HG03175 (cell line): Measurements from ENCODE around the gene AKT3.

Experiments
- ATAC-seq: cut with Tn5 transposase; IDR thresholded peaks from one replicate; pipeline ENCODE4 v1.9.1; 2021; ENCODE audit warnings: mild to moderate bottlenecking, moderate library complexity; ENCODE audit not compliant: unreplicated experiment

AKT3 gene

DNA sequence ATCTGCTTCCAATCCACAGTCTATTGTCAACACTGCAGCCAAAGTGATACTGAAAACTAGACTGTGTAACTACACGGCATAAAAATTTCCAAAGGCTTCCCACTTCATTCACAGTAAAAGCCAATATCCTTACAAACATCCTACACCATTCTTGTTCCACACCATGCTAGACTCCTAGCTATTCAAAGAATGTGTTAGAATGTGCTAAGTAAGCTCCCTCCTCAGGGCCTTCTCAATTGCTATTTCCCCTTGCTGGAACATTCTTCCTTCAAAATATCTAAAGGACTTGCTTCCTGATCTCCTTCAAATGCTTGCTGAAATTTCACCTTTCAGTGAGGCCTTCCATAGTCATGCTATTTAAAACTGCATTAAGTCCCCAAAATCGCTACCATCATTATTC lies 228.1 kb downstream of the AKT3 start:
- ATAC-seq, result no peak

DNA sequence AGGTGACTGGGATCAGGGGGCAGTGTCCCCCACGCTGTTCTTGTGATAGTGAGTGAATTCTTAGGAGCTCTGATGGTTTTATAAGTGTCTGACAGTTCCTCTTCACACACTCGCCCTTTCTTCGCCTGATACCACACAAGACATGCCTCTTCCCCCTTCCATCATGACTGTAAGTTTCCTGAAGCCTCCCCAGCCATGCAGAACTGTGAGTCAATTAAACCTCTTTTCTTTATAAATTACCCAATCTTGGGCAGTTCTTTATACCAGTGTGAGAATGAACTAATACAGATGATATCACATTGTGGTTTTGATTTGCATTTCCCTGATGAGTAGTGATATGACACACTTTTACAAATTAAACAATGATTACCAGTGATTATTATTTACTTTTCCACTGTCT lies 229.9 kb downstream of the AKT3 start:
- no peak for ATAC-seq

DNA sequence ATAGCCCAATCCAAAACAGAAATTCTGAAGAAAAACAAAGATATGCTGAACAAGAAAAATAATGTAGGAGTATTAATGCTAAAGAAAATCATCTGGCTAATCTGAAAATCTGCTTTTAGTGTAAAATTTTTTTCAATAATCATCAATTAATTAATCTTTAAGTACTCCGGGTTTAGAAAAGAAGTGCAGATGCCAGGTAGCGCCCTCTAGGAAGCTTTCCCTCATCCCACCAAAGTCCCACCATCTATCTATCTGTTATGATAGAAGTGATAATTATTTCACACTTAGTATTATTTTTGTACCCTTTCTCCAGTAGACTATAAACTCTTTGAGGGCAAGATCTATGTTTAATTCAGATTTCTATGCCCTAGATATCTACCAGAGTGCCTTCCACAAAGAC lies 240.3 kb downstream of the AKT3 start:
- no peak for ATAC-seq

DNA sequence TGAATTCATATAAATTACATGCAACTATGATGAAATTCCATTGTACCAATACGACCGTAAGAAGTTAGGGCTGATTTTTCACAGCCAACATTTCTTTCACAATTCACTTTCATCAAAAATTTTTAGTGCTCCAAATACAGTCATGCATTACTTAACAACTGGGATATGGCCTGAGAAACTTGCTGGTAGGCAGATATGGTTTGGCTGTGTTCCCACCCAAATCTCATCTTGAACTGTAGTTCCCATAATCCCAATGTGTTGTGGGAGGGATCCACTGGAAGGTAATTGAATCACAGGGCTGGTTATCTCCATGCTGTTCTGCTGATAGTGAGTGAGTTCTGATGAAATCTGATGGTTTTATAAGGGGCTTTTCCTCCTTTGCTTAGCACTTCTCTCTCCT lies 244.4 kb downstream of the AKT3 start:
- no peak for ATAC-seq

DNA sequence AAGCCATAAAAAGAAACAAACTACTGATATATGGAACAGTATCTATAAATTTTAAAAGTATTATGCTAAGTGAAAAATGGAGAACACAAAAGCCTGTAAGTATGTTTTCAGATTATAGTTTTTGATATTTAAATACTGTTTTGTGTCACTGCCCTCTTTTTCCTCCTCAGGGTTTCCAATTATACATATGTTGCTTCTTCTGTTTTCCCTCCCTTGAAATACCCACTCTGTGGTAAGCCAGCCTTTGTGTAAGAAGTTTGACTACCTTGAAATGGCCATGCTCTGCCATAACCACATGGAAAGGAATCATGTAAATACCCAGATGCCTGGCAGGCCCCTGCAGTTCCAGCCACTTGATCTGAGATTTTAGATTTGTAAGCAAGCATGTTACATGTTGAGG lies 248.3 kb downstream of the AKT3 start:
- ATAC-seq, result no peak

- no peak for ATAC-seq
These were observed 251.6 kb downstream of the AKT3 start for GRCh38 chr1:243598433-243598832.

DNA sequence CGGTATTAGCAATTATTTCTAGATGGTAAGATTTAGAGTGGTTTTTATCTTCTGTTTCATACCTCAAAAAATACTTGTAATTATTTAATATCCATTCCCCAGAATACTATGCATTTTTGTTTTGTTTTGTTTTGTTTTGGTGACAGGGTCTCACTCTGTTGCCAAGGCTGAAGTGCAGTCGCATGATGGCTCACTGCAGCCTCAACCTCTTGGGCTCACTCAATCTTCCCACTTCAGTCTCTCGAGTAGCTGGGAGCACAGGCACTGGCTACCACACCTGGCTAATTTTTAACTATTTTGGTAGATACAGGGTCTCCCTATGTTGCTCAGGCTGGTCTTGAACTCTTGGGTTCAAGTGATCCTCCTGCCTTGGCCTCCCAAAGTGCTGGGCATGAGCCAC lies 252.7 kb downstream of the AKT3 start:
- ATAC-seq, result no peak

- peak; percentile 99 for ATAC-seq
These were observed 253.5 kb downstream of the AKT3 start for GRCh38 chr1:243596431-243597062.

DNA sequence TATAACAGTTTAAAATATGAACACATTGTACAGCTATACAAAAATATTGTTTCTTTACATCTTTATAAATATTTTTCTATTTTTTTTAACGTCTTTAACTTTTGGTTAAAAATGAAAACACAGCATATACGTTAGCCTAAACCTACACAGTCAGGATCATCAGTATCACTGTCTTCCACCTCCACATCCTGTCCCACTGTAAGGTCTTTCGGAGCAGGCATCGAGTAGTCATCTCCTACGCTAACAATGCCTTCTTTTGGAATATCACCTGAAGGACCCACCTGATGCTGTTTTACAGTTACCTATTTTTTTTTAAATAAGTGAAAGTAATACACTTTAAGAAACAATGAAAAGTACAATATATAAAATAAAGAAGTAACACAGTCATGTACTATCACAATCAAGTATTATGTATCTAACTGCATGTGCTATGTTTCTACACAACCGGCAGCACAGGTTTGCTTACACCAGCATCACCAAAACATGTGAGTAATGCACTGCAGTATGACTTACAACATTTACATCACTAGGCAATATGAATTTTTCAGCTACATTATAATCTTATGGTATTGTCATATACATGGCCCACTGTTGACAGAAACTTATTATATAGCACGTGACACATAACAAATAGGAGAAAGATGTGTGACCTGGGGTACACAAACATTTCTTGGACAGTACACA lies 254.4 kb downstream of the AKT3 start:
- ATAC-seq, result peak; percentile 16

GRCh38 chr1:243594455-243594854 lies 255.6 kb downstream of the AKT3 start:
- ATAC-seq, result no peak

DNA sequence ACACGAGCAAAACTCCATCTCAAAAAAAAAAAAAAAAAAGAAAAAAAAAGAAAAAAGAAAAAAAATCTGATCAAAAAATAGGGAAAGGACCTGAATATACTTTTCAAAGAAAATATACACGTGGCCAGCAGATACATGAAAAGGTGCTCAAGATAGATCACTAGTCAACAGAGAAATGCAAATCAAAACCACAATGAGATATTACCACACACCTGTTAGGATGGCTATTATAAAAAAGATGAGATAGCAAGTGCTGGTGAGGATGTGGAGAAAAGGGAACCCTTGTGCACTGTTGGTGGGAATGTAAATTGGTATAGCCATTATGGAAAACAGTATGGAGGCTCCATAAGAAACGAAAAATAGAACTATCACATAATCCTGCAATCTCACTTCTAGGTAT lies 260.8 kb downstream of the AKT3 start:
- peak; percentile 81 for ATAC-seq

DNA sequence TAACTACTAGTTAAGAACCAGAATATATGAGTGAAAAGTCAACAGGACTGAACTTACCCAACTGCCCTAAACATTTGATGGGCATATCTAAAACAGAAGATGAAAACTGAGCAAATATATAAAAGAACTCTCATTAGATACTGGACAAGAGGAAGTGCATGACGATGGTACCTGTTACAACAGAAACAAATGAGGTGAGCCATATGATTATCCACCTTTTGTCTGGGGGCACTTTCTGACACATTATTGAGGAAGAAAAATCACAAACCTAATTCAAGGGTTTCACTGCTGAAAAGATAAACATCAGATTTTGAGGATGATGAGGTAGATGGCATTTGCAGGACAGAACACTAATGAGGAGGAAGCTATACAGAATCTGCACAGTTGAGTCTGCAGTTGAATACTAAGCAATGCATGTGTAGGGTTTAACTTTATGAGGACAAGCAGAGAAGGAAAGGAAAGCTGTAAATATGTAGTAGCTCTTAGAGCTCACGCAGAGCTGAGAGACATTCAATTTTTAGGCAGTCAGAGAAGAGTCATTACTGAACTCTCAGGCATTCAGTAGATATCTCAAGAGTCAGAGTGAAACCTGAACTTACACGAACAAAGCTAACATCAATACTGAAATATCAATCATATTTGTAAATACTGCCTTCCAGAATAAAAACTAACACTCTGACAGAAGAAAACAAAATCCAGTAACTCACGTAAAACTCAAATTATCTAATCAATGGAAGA lies 262.1 kb downstream of the AKT3 start:
- ATAC-seq, result peak; percentile 94

DNA sequence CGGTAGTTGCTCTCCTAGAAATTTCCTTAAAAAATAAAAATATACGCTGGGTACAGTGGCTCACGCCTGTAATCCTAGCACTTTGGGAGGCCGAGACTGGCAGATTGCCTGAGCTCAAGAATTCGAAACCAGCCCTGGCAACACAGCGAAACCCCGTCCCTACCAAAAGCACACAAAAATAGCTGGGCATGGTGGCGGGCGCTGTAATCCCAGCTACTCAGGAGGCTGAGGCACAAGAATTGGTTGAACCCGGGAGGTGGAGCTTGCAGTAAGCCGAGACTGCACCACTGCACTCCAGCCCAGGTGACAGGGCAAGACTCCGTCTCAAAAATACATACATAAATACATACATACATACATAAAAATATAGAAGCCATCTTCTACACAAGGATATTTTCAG lies 262.8 kb downstream of the AKT3 start:
- ATAC-seq, result no peak

DNA sequence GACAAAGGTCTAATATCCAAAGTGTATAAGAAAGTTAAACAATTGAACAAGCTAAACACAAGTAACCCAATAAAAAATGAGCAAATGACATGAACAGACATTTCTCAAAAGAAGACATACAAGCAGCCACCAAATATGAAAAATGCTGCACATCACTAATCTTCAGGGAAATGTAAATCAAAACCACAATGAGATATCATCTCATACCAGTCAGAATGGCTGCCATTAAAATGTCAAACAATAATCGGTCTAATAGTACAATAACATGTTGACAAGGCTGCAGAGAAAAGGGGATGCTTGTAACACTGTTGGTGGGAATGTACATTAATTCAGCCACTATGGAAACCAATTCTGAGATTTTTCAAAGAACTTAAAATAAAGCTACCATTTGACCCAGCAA lies 264.1 kb downstream of the AKT3 start:
- no peak for ATAC-seq

GRCh38 chr1:243582326-243582725 lies 267.7 kb downstream of the AKT3 start:
- no peak for ATAC-seq

DNA sequence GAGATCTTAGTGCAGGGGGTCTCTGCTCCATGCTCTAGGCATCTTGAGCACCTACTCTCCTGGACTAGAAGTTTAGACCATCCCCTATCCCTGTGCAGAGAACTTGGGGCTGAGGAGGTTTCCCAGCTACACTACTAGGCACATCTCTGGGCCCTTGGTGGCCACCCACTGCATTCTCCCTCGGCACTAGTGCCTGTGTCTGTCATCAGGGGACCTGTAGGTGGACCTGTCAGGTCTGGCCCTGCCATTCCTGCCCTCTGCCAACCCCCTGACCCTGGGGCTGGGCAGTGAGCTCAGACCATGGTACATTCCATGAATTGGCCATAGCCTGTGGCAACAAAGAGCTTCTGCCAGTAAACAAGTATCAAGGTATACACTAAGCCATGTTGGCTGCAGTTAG lies 269.1 kb downstream of the AKT3 start:
- ATAC-seq, result no peak

DNA sequence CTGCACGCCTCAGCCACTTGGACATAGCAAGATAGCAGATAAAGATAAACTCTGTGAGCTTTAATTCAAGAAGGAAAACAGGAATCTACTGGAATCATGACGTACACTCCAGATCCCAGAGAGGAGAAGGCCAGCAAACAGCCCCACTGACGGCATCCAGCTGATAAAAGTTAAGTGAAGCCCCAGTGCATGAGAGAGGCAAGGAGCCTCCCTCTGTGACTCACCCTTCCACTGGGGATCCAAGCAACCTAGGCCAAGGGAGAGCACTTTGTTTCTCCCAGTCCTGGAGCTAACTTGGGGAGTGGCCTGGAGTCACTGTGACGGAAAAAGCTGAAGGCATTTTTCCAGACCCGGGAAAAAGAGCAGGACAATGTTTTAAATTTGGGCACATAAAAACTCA lies 270.0 kb downstream of the AKT3 start:
- no peak for ATAC-seq

DNA sequence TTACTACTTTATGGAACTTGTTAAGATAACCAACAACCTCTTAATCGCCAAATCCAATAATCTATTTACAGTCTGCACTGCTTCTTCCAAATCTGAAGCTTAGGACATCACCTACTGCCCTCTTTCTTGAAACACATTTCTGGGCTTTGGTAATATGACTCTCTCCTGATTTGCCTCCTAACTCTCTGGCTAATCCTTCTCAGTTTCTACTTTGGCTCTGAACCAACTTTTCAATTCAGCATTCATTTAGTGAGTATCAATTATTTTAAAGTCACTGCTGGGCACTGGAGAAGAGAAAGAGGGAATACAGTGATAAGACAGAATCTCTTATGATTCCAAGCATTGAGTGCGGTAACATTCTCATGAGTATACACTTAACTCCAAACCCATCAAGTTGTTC lies 275.0 kb downstream of the AKT3 start:
- no peak for ATAC-seq

- no peak for ATAC-seq
These were observed 277.1 kb downstream of the AKT3 start for GRCh38 chr1:243572940-243573339.

DNA sequence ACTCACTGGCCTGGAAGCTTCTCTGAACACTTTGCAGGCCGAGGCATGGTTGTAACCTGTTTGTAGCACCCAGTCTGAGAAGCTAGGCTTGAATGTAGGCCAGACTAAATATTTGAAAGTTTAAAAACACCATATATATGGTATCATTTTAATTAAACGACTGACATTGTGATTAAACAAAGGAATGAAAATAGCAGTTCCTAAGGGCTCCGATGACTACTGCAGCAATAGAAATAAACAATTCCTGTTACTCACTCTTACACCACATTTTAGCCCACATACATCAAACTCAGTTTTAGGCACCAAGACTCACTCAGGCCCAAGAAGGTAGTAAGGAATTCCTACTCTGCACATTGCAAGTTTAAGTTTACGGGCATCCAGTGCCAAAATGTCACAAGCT lies 281.2 kb downstream of the AKT3 start:
- ATAC-seq, result no peak

DNA sequence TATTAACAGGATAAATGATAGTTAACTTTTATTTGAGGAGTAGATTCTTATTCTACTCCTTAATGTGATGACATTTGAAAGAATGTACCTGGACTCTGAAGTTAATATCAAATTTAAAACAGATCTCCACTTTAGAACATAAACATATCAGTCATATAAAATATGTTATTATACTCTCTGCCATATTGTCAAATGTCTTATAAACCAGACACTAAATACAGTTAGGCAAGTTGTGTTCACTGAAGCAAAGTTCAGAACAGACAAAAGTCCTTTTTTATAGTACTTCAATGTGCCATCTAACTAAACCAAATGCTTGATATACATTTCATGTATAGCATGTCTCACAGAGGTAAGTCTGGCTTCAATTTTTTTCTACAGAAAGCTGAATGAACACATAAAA lies 285.2 kb downstream of the AKT3 start:
- ATAC-seq, result no peak

GRCh38 chr1:243563732-243564131 lies 286.3 kb downstream of the AKT3 start:
- no peak for ATAC-seq
